Thymus (tissue), 11 donors: ENCODE results near the gene NEAT1. TPM values are rescaled to one million over a fixed set of nuclear protein-coding genes. Genes with fewer than 3 reads are reported as not detected.

Experiments
- DNase-seq, 9 donors: peaks; one replicate each; pipeline ENCODE4 v3.0.0-alpha.2; 2013; ENCODE audit warnings: low spot score in 9 of 9, low read depth in 6 of 9, missing footprints in 1 of 9
- H3K27ac ChIP-seq, 2 donors: one replicate each; pipeline ENCODE4 v1.5.1; 2013; ENCODE audit warnings: control low read depth in 1 of 2, low read depth in 1 of 2, low read length in 1 of 2, mild to moderate bottlenecking in 1 of 2, moderate library complexity in 1 of 2
- H3K27me3 ChIP-seq, 2 donors: one replicate each; pipeline ENCODE4 v1.5.1; 2013; ENCODE audit warnings: low read length in 1 of 2; ENCODE audit not compliant: control insufficient read depth in 2 of 2, insufficient read depth in 1 of 2
- H3K36me3 ChIP-seq, 2 donors: one replicate each; pipeline ENCODE4 v1.5.1; 2013; ENCODE audit warnings: low read length in 1 of 2, mild to moderate bottlenecking in 1 of 2, moderate library complexity in 1 of 2; ENCODE audit not compliant: control insufficient read depth in 2 of 2, insufficient read depth in 2 of 2
- H3K4me1 ChIP-seq, 2 donors: one replicate each; pipeline ENCODE4 v1.5.1; 2013; ENCODE audit warnings: low read length in 2 of 2; ENCODE audit not compliant: control insufficient read depth in 2 of 2, insufficient read depth in 2 of 2
- H3K4me3 ChIP-seq, 2 donors: one replicate each; pipeline ENCODE4 v1.5.1; 2013; ENCODE audit warnings: low read length in 2 of 2, control low read depth in 1 of 2, mild to moderate bottlenecking in 1 of 2
- H3K9me3 ChIP-seq, 2 donors: one replicate each; pipeline ENCODE4 v1.5.1; 2013; ENCODE audit warnings: low read length in 1 of 2, mild to moderate bottlenecking in 1 of 2; ENCODE audit not compliant: control insufficient read depth in 2 of 2, insufficient read depth in 1 of 2
- WGBS: extraction: QIAGEN DNeasy Blood & Tissue Kit; methylation state at CpG from one replicate; pipeline ENCODE4 v1.1.7; 2013; 5-methylcytosine and 5-hydroxymethylcytosine counted together
- polyA plus RNA-seq: library from polyadenylated mRNA; stranded (reverse); fragments of 200-250 nt; gene quantifications from one replicate; pipeline ENCODE4 v1.2.3, GENCODE V29; 2013
- total RNA-seq: library from RNA; stranded (reverse); fragments of 120-200 nt; gene quantifications from one replicate; pipeline ENCODE4 v1.2.4, GENCODE V29; 2013
- donor health status: healthy.

NEAT1 gene
- total and polyA plus RNA-seq, 2 donors = 9.2 to 3,325 TPM

- WGBS = 4% methylated on average over 15 of the region's 15 CpGs
Observed at GRCh38 chr11:65418681-65419459, 3.7 kb upstream of the NEAT1 start.

GRCh38 chr11:65419460-65419771 lies 3.2 kb upstream of the NEAT1 start:
- Histone ChIP-seq H3K27ac (peak overlapping the region; percentile 95 to 98), H3K36me3 (peaks cover 4 to 7% of the 10 kb centered on the region in 2 donors), H3K9me3 (peaks cover 2 to 4% of the 10 kb centered on the region in 2 donors), H3K4me3 (peak overlapping the region; percentile 44 to 49), H3K27me3 (no peaks in the 10 kb centered on the region), H3K4me1 (peaks cover 45 to 84% of the 10 kb centered on the region in 2 donors)
- 51% methylated on average over 7 of the region's 7 CpGs for WGBS
- DNase-seq = no peak

More at GRCh38 chr11:65418681-65419459, 3.7 kb upstream of the NEAT1 start:
- H3K4me3 ChIP-seq = peak overlapping the region; percentile 44 to 49
- peaks cover 2 to 4% of the 10 kb centered on the region in 2 donors for H3K9me3 ChIP-seq
- H3K36me3 ChIP-seq = peaks cover 4 to 7% of the 10 kb centered on the region in 2 donors
- peak overlapping the region; percentile 95 to 98 for H3K27ac ChIP-seq
- DNase-seq = peak in 4 of 9 donors; percentile 67 to 87 (median 80)
- H3K27me3 ChIP-seq = no peaks in the 10 kb centered on the region
- peaks cover 45 to 79% of the 10 kb centered on the region in 2 donors for H3K4me1 ChIP-seq

GRCh38 chr11:65419772-65420481 lies 2.7 kb upstream of the NEAT1 start:
- peak overlapping the region; percentile 16 to 49 for H3K4me3 ChIP-seq
- WGBS = 5% methylated on average over 6 of the region's 6 CpGs
- peak in 4 of 9 donors; percentile 63 to 81 (median 68) for DNase-seq
- peaks cover 45 to 89% of the 10 kb centered on the region in 2 donors for H3K4me1 ChIP-seq
- H3K27ac ChIP-seq = peak overlapping the region; percentile 95 to 98
- no peaks in the 10 kb centered on the region for H3K27me3 ChIP-seq
- H3K36me3 ChIP-seq = peaks cover 4 to 7% of the 10 kb centered on the region in 2 donors
- H3K9me3 ChIP-seq = peaks cover 2 to 4% of the 10 kb centered on the region in 2 donors

GRCh38 chr11:65420506-65420905 lies 2.1 kb upstream of the NEAT1 start:
- 79% methylated on average over 2 of the region's 2 CpGs for WGBS
- Histone ChIP-seq H3K4me1 (peaks cover 45 to 95% of the 10 kb centered on the region in 2 donors), H3K27me3 (no peaks in the 10 kb centered on the region), H3K4me3 (peak overlapping the region in 1 of 2 donors; percentile 83), H3K9me3 (peaks cover 2 to 4% of the 10 kb centered on the region in 2 donors), H3K27ac (peak overlapping the region; percentile 95 to 98), H3K36me3 (peaks cover 4 to 7% of the 10 kb centered on the region in 2 donors)
- no peak for DNase-seq

- Histone ChIP-seq H3K27ac (peak overlapping the region; percentile 95 to 98), H3K27me3 (no peaks in the 10 kb centered on the region), H3K4me1 (peaks cover 45 to 93% of the 10 kb centered on the region in 2 donors), H3K36me3 (peaks cover 4 to 7% of the 10 kb centered on the region in 2 donors), H3K9me3 (peaks cover 2 to 4% of the 10 kb centered on the region in 2 donors), H3K4me3 (peak overlapping the region; percentile 63 to 83)
- DNase-seq = peak in 4 of 9 donors; percentile 66 to 86 (median 71)
- 24% methylated on average over 15 of the region's 15 CpGs for WGBS
Observed at GRCh38 chr11:65420979-65421793, 1.4 kb upstream of the NEAT1 start.

GRCh38 chr11:65421794-65422632 lies 585 bp upstream of the NEAT1 start:
- H3K4me1 ChIP-seq = peaks cover 45 to 91% of the 10 kb centered on the region in 2 donors
- peaks cover 4 to 7% of the 10 kb centered on the region in 2 donors for H3K36me3 ChIP-seq
- H3K27ac ChIP-seq = peak overlapping the region; percentile 95 to 98
- peaks cover 2 to 4% of the 10 kb centered on the region in 2 donors for H3K9me3 ChIP-seq
- under 1% methylated on average over 68 of the region's 68 CpGs for WGBS
- DNase-seq = peak in 4 of 9 donors; percentile 42 to 87 (median 76)
- H3K27me3 ChIP-seq = no peaks in the 10 kb centered on the region
- peak overlapping the region; percentile 63 to 83 for H3K4me3 ChIP-seq

GRCh38 chr11:65423516-65424204 lies 1.1 kb downstream of the NEAT1 start:
- H3K4me1 ChIP-seq = peaks cover 43 to 91% of the 10 kb centered on the region in 2 donors
- H3K9me3 ChIP-seq = peaks cover 0 to 4% of the 10 kb centered on the region in 2 donors
- peak overlapping the region; percentile 95 to 98 for H3K27ac ChIP-seq
- no peaks in the 10 kb centered on the region for H3K27me3 ChIP-seq
- WGBS = 14% methylated on average over 19 of the region's 19 CpGs
- peak overlapping the region; percentile 63 to 83 for H3K4me3 ChIP-seq
- peaks cover 7 to 9% of the 10 kb centered on the region in 2 donors for H3K36me3 ChIP-seq
- DNase-seq = peak in 1 of 9 donors; percentile 29
